ENCODE results near the gene FYCO1. TPM values are rescaled to one million over a fixed set of nuclear protein-coding genes. Genes with fewer than 3 reads are reported as not detected.

FYCO1 gene
- total and polyA plus RNA-seq, 2 of the 8 experiments (the other 6 are each of a cell fraction or from before 2014, with no cell fraction given): 4.8 to 10.8 TPM

GRCh38 chr3:46019707-46020106 is 24.1 kb upstream of the FYCO1 start:
- WGBS, 2 experiments (ENCODE audit: extremely low coverage in 1 of 2, insufficient coverage in 1 of 2, insufficient read length in 1 of 2, insufficient replicate concordance in 2 of 2, low coverage in 1 of 2, low lambda C conversion rate in 2 of 2, missing lambda C conversion rate in 1 of 2): 94% methylated on average over 1 of the region's 1 CpG; no CpG with 5 or more reads in 1 of the 2 experiments
- no peak for FAIRE-seq

More at GRCh38 chr3:46019707-46020106, 24.1 kb upstream of the FYCO1 start:
- H3K4me3 ChIP-seq (ENCODE audit: extremely low read depth in 1 of 4, insufficient read depth in 2 of 4, low read depth in 3 of 4, low read length in 4 of 4): no peak overlapping the region
- TF ChIP-seq, protein P1, sequence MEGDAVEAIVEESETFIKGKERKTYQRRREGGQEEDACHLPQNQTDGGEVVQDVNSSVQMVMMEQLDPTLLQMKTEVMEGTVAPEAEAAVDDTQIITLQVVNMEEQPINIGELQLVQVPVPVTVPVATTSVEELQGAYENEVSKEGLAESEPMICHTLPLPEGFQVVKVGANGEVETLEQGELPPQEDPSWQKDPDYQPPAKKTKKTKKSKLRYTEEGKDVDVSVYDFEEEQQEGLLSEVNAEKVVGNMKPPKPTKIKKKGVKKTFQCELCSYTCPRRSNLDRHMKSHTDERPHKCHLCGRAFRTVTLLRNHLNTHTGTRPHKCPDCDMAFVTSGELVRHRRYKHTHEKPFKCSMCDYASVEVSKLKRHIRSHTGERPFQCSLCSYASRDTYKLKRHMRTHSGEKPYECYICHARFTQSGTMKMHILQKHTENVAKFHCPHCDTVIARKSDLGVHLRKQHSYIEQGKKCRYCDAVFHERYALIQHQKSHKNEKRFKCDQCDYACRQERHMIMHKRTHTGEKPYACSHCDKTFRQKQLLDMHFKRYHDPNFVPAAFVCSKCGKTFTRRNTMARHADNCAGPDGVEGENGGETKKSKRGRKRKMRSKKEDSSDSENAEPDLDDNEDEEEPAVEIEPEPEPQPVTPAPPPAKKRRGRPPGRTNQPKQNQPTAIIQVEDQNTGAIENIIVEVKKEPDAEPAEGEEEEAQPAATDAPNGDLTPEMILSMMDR (IDR thresholded peaks at IDR 0.05; ENCODE audit: control extremely low read depth in 1 of 3, insufficient read depth in 1 of 3, low read depth in 1 of 3, low read length in 3 of 3): no peak
- no peak for TF ChIP-seq RFX5 (IDR thresholded peaks at IDR 0.05; ENCODE audit: borderline replicate concordance, low read depth, low read length)
- no peak for TF ChIP-seq YY1 (IDR thresholded peaks at IDR 0.05; ENCODE audit: low read depth, low read length)
- no peak for TF ChIP-seq SP1 (IDR thresholded peaks at IDR 0.05; ENCODE audit: low read depth, low read length)
- TF ChIP-seq SIN3A (conservative IDR thresholded peaks at IDR 0.05 in 1 of 2, IDR thresholded peaks at IDR 0.05 in 1 of 2; ENCODE audit: low read depth in 1 of 2, low read length in 2 of 2): no peak
- TF ChIP-seq TAF1 (IDR thresholded peaks at IDR 0.05; ENCODE audit: low read depth, low read length): no peak
- TF ChIP-seq KDM1A (IDR thresholded peaks at IDR 0.05; ENCODE audit: borderline replicate concordance, low read length): no peak
- H3K9me3 ChIP-seq (ENCODE audit: insufficient read depth in 2 of 2, low read depth in 1 of 2, low read length in 1 of 2): no peaks in the 10 kb centered on the region; a peak in 1 of 4 replicates
- no peaks in the 10 kb centered on the region for H3K27me3 ChIP-seq (replicated peaks in 1 of 4; ENCODE audit: control insufficient read depth in 3 of 4, extremely low read depth in 1 of 4, insufficient read depth in 3 of 4, low read length in 3 of 4)
- H4K91ac ChIP-seq (replicated peaks; ENCODE audit: insufficient read length, low read length): no peak overlapping the region
- H3K36me3 ChIP-seq (ENCODE audit: control insufficient read depth in 2 of 4, insufficient read depth in 4 of 4, low read length in 3 of 4): no peaks in the 10 kb centered on the region
- no peaks in the 10 kb centered on the region for H3K79me1 ChIP-seq (ENCODE audit: low read depth, low read length)
- H2AK5ac ChIP-seq (ENCODE audit: low read depth, low read length): no peak overlapping the region
- no peak overlapping the region for H4K8ac ChIP-seq (ENCODE audit: extremely low read depth, insufficient read depth, low read length)
- no peak overlapping the region for H4K5ac ChIP-seq (ENCODE audit: insufficient read length, low read depth, low read length)
- H4K20me1 ChIP-seq (replicated peaks in 1 of 2; ENCODE audit: control insufficient read depth in 1 of 2, insufficient read depth in 2 of 2, low read length in 2 of 2): no peaks in the 10 kb centered on the region
- no peak overlapping the region for H3K4me2 ChIP-seq (ENCODE audit: insufficient read depth in 1 of 2, low read depth in 2 of 2, low read length in 2 of 2)
- no peak for DNase-seq (ENCODE audit: low read depth in 1 of 2, low spot score in 2 of 2)
- POLR2A ChIA-PET (ENCODE audit: partially characterized antibody): no interaction called here
- no peaks in the 10 kb centered on the region for H3K23me2 ChIP-seq (ENCODE audit: low read depth, low read length)
- no peak overlapping the region for H3K14ac ChIP-seq (ENCODE audit: insufficient read length)
- no peak overlapping the region for H2BK12ac ChIP-seq (ENCODE audit: low read depth, low read length)
- no peak overlapping the region for H2BK15ac ChIP-seq (ENCODE audit: low read length)
- no peak overlapping the region for H3K18ac ChIP-seq (ENCODE audit: extremely low read depth, low read length)
- CTCF ChIA-PET (ENCODE audit: partially characterized antibody): interaction anchor here (0.6 to 1.2 kb wide), 3 partner anchors 58 to 1722 kb away, joined by 3 to 4 read pairs (median 3); no protein-coding TSS in a partner anchor
- H2BK5ac ChIP-seq (ENCODE audit: low read depth, low read length): no peak overlapping the region
- no peak overlapping the region for H2AFZ ChIP-seq (ENCODE audit: low read length)
- no peaks in the 10 kb centered on the region for H3K4me1 ChIP-seq (replicated peaks in 1 of 4; ENCODE audit: control insufficient read depth in 3 of 4, insufficient read depth in 4 of 4, low read length in 3 of 4)
- H3K9ac ChIP-seq (replicated peaks in 1 of 4; ENCODE audit: extremely low read depth in 1 of 4, low read depth in 3 of 4, low read length in 3 of 4): no peak overlapping the region
- H3K79me2 ChIP-seq (ENCODE audit: control insufficient read depth in 1 of 2, insufficient read depth in 2 of 2, low read length in 2 of 2): no peaks in the 10 kb centered on the region
- no peak overlapping the region for H3K27ac ChIP-seq (ENCODE audit: low read depth, low read length)
- H2BK120ac ChIP-seq (replicated peaks; ENCODE audit: low read depth, low read length): no peak overlapping the region
- no peak overlapping the region for H2BK20ac ChIP-seq (ENCODE audit: low read length)
- H3K56ac ChIP-seq (replicated peaks; ENCODE audit: insufficient read length, low read depth, low read length): no peak overlapping the region
- H3K23ac ChIP-seq (ENCODE audit: insufficient read length): no peak overlapping the region
- H3K4ac ChIP-seq (replicated peaks; ENCODE audit: insufficient read length, low read depth, low read length): no peak overlapping the region
